Astrocyte (in vitro differentiated cells and primary cell): Measurements from ENCODE around the gene B9D1. TPM values are rescaled to one million over a fixed set of nuclear protein-coding genes. Genes with fewer than 3 reads are reported as not detected.

Experiments
- DNase-seq: peaks from one replicate; pipeline ENCODE4 v3.0.0-alpha.2; 2010; ENCODE audit warnings: low read depth
- FAIRE-seq: peaks from 2 replicates; lab custom pipeline; 2011; peaks lifted over from hg19 to GRCh38; lab: Jason Lieb, UNC
- H2AFZ ChIP-seq: 2 replicates; pipeline ENCODE4 v1.6.0; 2012; ENCODE audit warnings: low read depth, low read length, inconsistent platforms
- H3K27ac ChIP-seq: 2 replicates; pipeline ENCODE4 v1.5.1; 2011; ENCODE audit warnings: low read depth, low read length, inconsistent platforms
- H3K27me3 ChIP-seq: 2 replicates; pipeline ENCODE4 v1.6.0; 2011; ENCODE audit warnings: low read length, inconsistent platforms; ENCODE audit not compliant: insufficient read depth
- H3K36me3 ChIP-seq: 2 replicates; pipeline ENCODE4 v1.5.1; 2011; ENCODE audit warnings: low read length, inconsistent platforms; ENCODE audit not compliant: insufficient read depth
- H3K4me1 ChIP-seq: 2 replicates; pipeline ENCODE4 v1.5.1; 2011; ENCODE audit warnings: low read length, inconsistent platforms; ENCODE audit not compliant: insufficient read depth
- H3K4me2 ChIP-seq: 2 replicates; pipeline ENCODE4 v1.6.0; 2012; ENCODE audit warnings: low read length, inconsistent platforms
- H3K4me3 ChIP-seq: 2 replicates; pipeline ENCODE4 v1.5.1; 2011; ENCODE audit warnings: low read depth, mild to moderate bottlenecking, low read length, inconsistent platforms; ENCODE audit not compliant: insufficient read depth
- H3K79me2 ChIP-seq: 2 replicates; pipeline ENCODE4 v1.6.0; 2012; ENCODE audit warnings: mild to moderate bottlenecking, low read length, inconsistent platforms; ENCODE audit not compliant: insufficient read depth
- H3K9ac ChIP-seq: 2 replicates; pipeline ENCODE4 v1.6.0; 2012; ENCODE audit warnings: mild to moderate bottlenecking, low read length, inconsistent platforms
- H3K9me3 ChIP-seq: 2 replicates; pipeline ENCODE4 v1.5.1; 2012; ENCODE audit warnings: low read depth, mild to moderate bottlenecking, low read length, inconsistent platforms; ENCODE audit not compliant: insufficient read depth
- H4K20me1 ChIP-seq: 2 replicates; pipeline ENCODE4 v1.6.0; 2012; ENCODE audit warnings: low read length, inconsistent platforms; ENCODE audit not compliant: insufficient read depth
- H3K27ac Mint-ChIP-seq: one replicate; pipeline ENCODE4 v1.8.0; 2021; ENCODE audit warnings: mild to moderate bottlenecking, mixed read lengths; ENCODE audit not compliant: unreplicated experiment
- H3K27me3 Mint-ChIP-seq: one replicate; pipeline ENCODE4 v1.8.0; 2021; ENCODE audit warnings: low read depth, mixed read lengths; ENCODE audit not compliant: unreplicated experiment
- H3K36me3 Mint-ChIP-seq: one replicate; pipeline ENCODE4 v1.8.0; 2021; ENCODE audit warnings: low read depth, mixed read lengths; ENCODE audit not compliant: unreplicated experiment
- H3K4me1 Mint-ChIP-seq: one replicate; pipeline ENCODE4 v1.8.0; 2021; ENCODE audit warnings: low read depth, mixed read lengths; ENCODE audit not compliant: unreplicated experiment
- H3K4me3 Mint-ChIP-seq: one replicate; pipeline ENCODE4 v1.8.0; 2021; ENCODE audit warnings: mild to moderate bottlenecking, moderate library complexity, mixed read lengths; ENCODE audit not compliant: unreplicated experiment
- H3K9me3 Mint-ChIP-seq: one replicate; pipeline ENCODE4 v1.8.0; 2021; ENCODE audit warnings: mild to moderate bottlenecking, mixed read lengths; ENCODE audit not compliant: unreplicated experiment
- EZH2 ChIP-seq: IDR thresholded peaks from 2 replicates; pipeline ENCODE4 v1.6.1; 2012; ENCODE audit warnings: mild to moderate bottlenecking, low read length, inconsistent platforms; ENCODE audit not compliant: insufficient read depth
- total RNA-seq: library from RNA; stranded (reverse); gene quantifications from 2 replicates; pipeline ENCODE4 v1.2.1, GENCODE V29; 2021
- TF ChIP-seq, protein P1 (sequence below): IDR thresholded peaks from 2 replicates; pipeline ENCODE4 v1.5.1; 2011; ENCODE audit warnings: low read depth, mild to moderate bottlenecking, inconsistent platforms, low read length, moderate library complexity; ENCODE audit not compliant: insufficient read depth

B9D1 gene
- total RNA-seq, 1 donor from 2014 or later: 10.2 TPM

DNA sequence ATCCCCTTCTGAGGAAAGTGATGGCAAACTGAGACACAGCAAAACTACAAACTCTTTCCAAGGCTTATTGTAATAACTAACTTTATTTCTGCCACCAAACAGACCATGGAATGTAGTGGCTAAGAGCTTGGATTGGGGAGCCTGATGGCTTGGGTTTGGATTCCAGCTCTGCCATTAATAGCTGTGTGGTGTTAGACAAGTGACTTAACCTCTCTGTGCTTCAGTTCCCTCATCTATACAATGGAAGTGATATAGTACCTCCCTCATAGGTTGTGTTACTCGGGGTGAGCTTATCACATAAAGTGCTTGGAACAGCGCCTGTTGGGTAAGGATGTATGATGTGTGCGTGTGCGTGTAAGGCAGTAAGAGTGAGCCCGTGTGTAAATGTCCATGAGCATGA lies 42.6 kb upstream of the B9D1 start:
- Histone ChIP-seq H3K27me3 (no peaks in the 10 kb centered on the region), H3K9ac (no peak overlapping the region), H3K4me1 (peaks cover 12% of the 10 kb centered on the region), H3K79me2 (no peaks in the 10 kb centered on the region), H3K9me3 (no peaks in the 10 kb centered on the region), H3K36me3 (no peaks in the 10 kb centered on the region), H3K4me2 (no peak overlapping the region), H3K27ac (no peak overlapping the region), H3K4me3 (no peak overlapping the region), H4K20me1 (no peaks in the 10 kb centered on the region), H2AFZ (no peak overlapping the region)
- no peak overlapping the region for H3K27ac Mint-ChIP-seq
- TF ChIP-seq, protein P1, sequence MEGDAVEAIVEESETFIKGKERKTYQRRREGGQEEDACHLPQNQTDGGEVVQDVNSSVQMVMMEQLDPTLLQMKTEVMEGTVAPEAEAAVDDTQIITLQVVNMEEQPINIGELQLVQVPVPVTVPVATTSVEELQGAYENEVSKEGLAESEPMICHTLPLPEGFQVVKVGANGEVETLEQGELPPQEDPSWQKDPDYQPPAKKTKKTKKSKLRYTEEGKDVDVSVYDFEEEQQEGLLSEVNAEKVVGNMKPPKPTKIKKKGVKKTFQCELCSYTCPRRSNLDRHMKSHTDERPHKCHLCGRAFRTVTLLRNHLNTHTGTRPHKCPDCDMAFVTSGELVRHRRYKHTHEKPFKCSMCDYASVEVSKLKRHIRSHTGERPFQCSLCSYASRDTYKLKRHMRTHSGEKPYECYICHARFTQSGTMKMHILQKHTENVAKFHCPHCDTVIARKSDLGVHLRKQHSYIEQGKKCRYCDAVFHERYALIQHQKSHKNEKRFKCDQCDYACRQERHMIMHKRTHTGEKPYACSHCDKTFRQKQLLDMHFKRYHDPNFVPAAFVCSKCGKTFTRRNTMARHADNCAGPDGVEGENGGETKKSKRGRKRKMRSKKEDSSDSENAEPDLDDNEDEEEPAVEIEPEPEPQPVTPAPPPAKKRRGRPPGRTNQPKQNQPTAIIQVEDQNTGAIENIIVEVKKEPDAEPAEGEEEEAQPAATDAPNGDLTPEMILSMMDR: no peak
- TF ChIP-seq EZH2: no peak
- peaks cover 6% of the 10 kb centered on the region for H3K4me1 Mint-ChIP-seq
- no peaks in the 10 kb centered on the region for H3K36me3 Mint-ChIP-seq
- H3K9me3 Mint-ChIP-seq: no peaks in the 10 kb centered on the region
- H3K4me3 Mint-ChIP-seq: no peak overlapping the region
- H3K27me3 Mint-ChIP-seq: peaks cover 18% of the 10 kb centered on the region
- DNase-seq: no peak
- FAIRE-seq: no peak

DNA sequence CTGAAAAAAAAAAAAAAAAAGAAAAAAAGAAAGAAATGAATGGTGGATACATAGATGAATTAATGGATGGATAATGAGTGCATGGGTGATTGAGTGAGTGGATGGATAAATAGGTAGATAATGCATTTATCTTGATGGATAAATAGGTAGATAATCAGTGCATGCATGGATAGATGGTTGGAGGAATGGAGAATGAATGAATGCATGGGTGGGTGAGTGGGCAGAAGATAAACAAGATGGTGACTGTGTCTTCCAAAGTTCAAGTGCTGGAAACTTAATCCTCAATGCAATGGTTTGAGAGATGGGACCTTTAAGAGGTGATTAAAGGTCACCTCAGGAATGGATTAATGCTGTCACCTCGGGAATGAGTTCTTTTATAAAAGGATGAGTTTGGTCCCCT lies 41.7 kb upstream of the B9D1 start:
- H3K27ac Mint-ChIP-seq: no peak overlapping the region
- DNase-seq: no peak
- TF ChIP-seq EZH2: no peak
- TF ChIP-seq, protein P1: no peak
- H3K4me3 ChIP-seq: no peak overlapping the region
- no peaks in the 10 kb centered on the region for H3K79me2 ChIP-seq
- no peaks in the 10 kb centered on the region for H3K27me3 ChIP-seq
- no peak overlapping the region for H3K27ac ChIP-seq
- no peak for FAIRE-seq
- H3K36me3 ChIP-seq: no peaks in the 10 kb centered on the region
- H3K9ac ChIP-seq: no peak overlapping the region
- no peaks in the 10 kb centered on the region for H3K9me3 Mint-ChIP-seq
- no peaks in the 10 kb centered on the region for H3K9me3 ChIP-seq
- peaks cover 2% of the 10 kb centered on the region for H3K4me1 Mint-ChIP-seq
- H3K4me2 ChIP-seq: no peak overlapping the region
- peaks cover 4% of the 10 kb centered on the region for H3K4me1 ChIP-seq
- H3K36me3 Mint-ChIP-seq: no peaks in the 10 kb centered on the region
- H2AFZ ChIP-seq: no peak overlapping the region
- no peaks in the 10 kb centered on the region for H4K20me1 ChIP-seq
- peaks cover 16% of the 10 kb centered on the region for H3K27me3 Mint-ChIP-seq
- no peak overlapping the region for H3K4me3 Mint-ChIP-seq

DNA sequence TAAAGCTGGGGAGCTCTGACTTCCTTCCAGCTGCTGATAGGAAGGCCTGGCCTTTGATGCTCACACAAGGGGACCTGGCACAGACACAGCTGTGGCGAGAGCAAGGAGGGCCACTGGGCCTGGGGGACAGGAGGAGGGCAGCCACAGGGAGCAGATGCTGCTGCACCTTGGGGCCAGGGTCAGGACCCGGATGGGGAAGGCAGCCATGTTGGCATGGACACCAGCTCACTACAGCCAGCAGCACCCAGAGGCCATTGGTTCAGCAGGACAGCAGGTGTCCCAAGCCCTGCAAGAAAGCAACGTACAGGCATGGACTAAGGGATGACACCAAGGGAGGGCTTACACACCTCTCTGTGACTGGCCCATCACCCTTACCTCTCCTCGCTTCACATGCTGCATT lies 40.5 kb upstream of the B9D1 start:
- H3K4me1 Mint-ChIP-seq: peaks cover 1% of the 10 kb centered on the region
- Histone ChIP-seq H3K27ac (no peak overlapping the region), H3K36me3 (no peaks in the 10 kb centered on the region), H3K4me2 (no peak overlapping the region), H3K79me2 (no peaks in the 10 kb centered on the region), H4K20me1 (no peaks in the 10 kb centered on the region), H2AFZ (no peak overlapping the region), H3K27me3 (no peaks in the 10 kb centered on the region), H3K9me3 (no peaks in the 10 kb centered on the region), H3K9ac (no peak overlapping the region), H3K4me3 (no peak overlapping the region), H3K4me1 (peaks cover 3% of the 10 kb centered on the region)
- H3K4me3 Mint-ChIP-seq: no peak overlapping the region
- peaks cover 16% of the 10 kb centered on the region for H3K27me3 Mint-ChIP-seq
- no peak overlapping the region for H3K27ac Mint-ChIP-seq
- no peaks in the 10 kb centered on the region for H3K9me3 Mint-ChIP-seq
- TF ChIP-seq, protein P1: no peak
- TF ChIP-seq EZH2: no peak
- DNase-seq (no peak), FAIRE-seq (no peak)
- H3K36me3 Mint-ChIP-seq: no peaks in the 10 kb centered on the region
